Astrocyte (in vitro differentiated cells and primary cell): Measurements from ENCODE around the gene SIK3. TPM values are rescaled to one million over a fixed set of nuclear protein-coding genes. Genes with fewer than 3 reads are reported as not detected.
"Not testable (repeated sequence)": the region's sequence is repeated elsewhere in the genome, so short reads cannot be mapped to it uniquely, and the experiment has no call there.

Experiments
- DNase-seq: peaks from one replicate; pipeline ENCODE4 v3.0.0-alpha.2; 2010; ENCODE audit warnings: low read depth
- FAIRE-seq: peaks from 2 replicates; lab custom pipeline; 2011; peaks lifted over from hg19 to GRCh38; lab: Jason Lieb, UNC
- H2AFZ ChIP-seq: 2 replicates; pipeline ENCODE4 v1.6.0; 2012; ENCODE audit warnings: low read depth, low read length, inconsistent platforms
- H3K27ac ChIP-seq: 2 replicates; pipeline ENCODE4 v1.5.1; 2011; ENCODE audit warnings: low read depth, low read length, inconsistent platforms
- H3K27me3 ChIP-seq: 2 replicates; pipeline ENCODE4 v1.6.0; 2011; ENCODE audit warnings: low read length, inconsistent platforms; ENCODE audit not compliant: insufficient read depth
- H3K36me3 ChIP-seq: 2 replicates; pipeline ENCODE4 v1.5.1; 2011; ENCODE audit warnings: low read length, inconsistent platforms; ENCODE audit not compliant: insufficient read depth
- H3K4me1 ChIP-seq: 2 replicates; pipeline ENCODE4 v1.5.1; 2011; ENCODE audit warnings: low read length, inconsistent platforms; ENCODE audit not compliant: insufficient read depth
- H3K4me2 ChIP-seq: 2 replicates; pipeline ENCODE4 v1.6.0; 2012; ENCODE audit warnings: low read length, inconsistent platforms
- H3K4me3 ChIP-seq: 2 replicates; pipeline ENCODE4 v1.5.1; 2011; ENCODE audit warnings: low read depth, mild to moderate bottlenecking, low read length, inconsistent platforms; ENCODE audit not compliant: insufficient read depth
- H3K79me2 ChIP-seq: 2 replicates; pipeline ENCODE4 v1.6.0; 2012; ENCODE audit warnings: mild to moderate bottlenecking, low read length, inconsistent platforms; ENCODE audit not compliant: insufficient read depth
- H3K9ac ChIP-seq: 2 replicates; pipeline ENCODE4 v1.6.0; 2012; ENCODE audit warnings: mild to moderate bottlenecking, low read length, inconsistent platforms
- H3K9me3 ChIP-seq: 2 replicates; pipeline ENCODE4 v1.5.1; 2012; ENCODE audit warnings: low read depth, mild to moderate bottlenecking, low read length, inconsistent platforms; ENCODE audit not compliant: insufficient read depth
- H4K20me1 ChIP-seq: 2 replicates; pipeline ENCODE4 v1.6.0; 2012; ENCODE audit warnings: low read length, inconsistent platforms; ENCODE audit not compliant: insufficient read depth
- H3K27ac Mint-ChIP-seq: one replicate; pipeline ENCODE4 v1.8.0; 2021; ENCODE audit warnings: mild to moderate bottlenecking, mixed read lengths; ENCODE audit not compliant: unreplicated experiment
- H3K27me3 Mint-ChIP-seq: one replicate; pipeline ENCODE4 v1.8.0; 2021; ENCODE audit warnings: low read depth, mixed read lengths; ENCODE audit not compliant: unreplicated experiment
- H3K36me3 Mint-ChIP-seq: one replicate; pipeline ENCODE4 v1.8.0; 2021; ENCODE audit warnings: low read depth, mixed read lengths; ENCODE audit not compliant: unreplicated experiment
- H3K4me1 Mint-ChIP-seq: one replicate; pipeline ENCODE4 v1.8.0; 2021; ENCODE audit warnings: low read depth, mixed read lengths; ENCODE audit not compliant: unreplicated experiment
- H3K4me3 Mint-ChIP-seq: one replicate; pipeline ENCODE4 v1.8.0; 2021; ENCODE audit warnings: mild to moderate bottlenecking, moderate library complexity, mixed read lengths; ENCODE audit not compliant: unreplicated experiment
- H3K9me3 Mint-ChIP-seq: one replicate; pipeline ENCODE4 v1.8.0; 2021; ENCODE audit warnings: mild to moderate bottlenecking, mixed read lengths; ENCODE audit not compliant: unreplicated experiment
- CTCF ChIP-seq: IDR thresholded peaks from 2 replicates; pipeline ENCODE4 v1.5.1; 2011; ENCODE audit warnings: low read depth, mild to moderate bottlenecking, inconsistent platforms, low read length, moderate library complexity; ENCODE audit not compliant: insufficient read depth
- EZH2 ChIP-seq: IDR thresholded peaks from 2 replicates; pipeline ENCODE4 v1.6.1; 2012; ENCODE audit warnings: mild to moderate bottlenecking, low read length, inconsistent platforms; ENCODE audit not compliant: insufficient read depth
- total RNA-seq: library from RNA; stranded (reverse); gene quantifications from 2 replicates; pipeline ENCODE4 v1.2.1, GENCODE V29; 2021

SIK3 gene
- total RNA-seq, 1 donor from 2014 or later: 34.4 TPM

DNA sequence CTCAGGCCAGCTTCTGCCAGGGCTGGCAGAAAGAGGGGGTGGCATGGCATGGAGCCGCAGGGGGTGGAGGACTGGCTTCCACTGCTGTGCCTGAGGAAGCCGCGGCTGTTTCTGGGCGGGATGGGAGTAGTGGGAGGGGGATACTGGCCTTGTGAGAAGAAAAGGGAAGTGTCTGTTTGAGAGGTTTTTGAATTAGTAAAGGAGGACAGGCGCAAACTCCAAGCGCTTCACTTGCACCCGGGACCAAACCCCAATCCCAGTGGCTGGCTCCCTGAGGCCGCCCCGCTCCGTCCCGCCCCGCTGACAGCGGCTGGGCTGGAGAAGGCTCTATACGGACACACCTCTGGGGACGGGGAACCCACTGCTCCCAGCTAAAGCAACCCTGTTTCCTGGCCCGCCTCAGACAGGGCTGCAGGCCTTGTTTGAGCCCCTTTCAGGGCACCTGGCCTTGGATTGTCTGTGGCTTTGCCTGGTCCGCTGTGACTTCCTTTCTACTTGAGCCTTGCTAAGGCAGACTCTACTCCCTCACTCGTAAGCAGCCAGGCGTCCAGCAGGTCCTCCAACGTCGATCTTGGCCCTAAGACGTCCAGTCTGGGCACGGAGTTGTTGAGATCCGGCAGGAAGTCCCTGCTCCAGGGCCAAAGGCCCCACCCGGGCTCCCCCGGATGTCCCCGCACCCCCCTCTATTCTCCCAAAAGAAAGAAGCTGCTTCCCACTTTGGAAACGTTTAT, 263.0 kb downstream of the SIK3 start:
- Histone ChIP-seq H3K27ac (peak overlapping the region; percentile 14), H3K27me3 (no peaks in the 10 kb centered on the region), H3K4me3 (peak overlapping the region; percentile 29), H4K20me1 (no peaks in the 10 kb centered on the region), H2AFZ (peak overlapping the region; percentile 87), H3K36me3 (no peaks in the 10 kb centered on the region), H3K9me3 (no peaks in the 10 kb centered on the region), H3K79me2 (no peaks in the 10 kb centered on the region), H3K4me1 (peaks cover 7% of the 10 kb centered on the region), H3K9ac (peak overlapping the region; percentile 47), H3K4me2 (peak overlapping the region; percentile 84)
- no peaks in the 10 kb centered on the region for H3K9me3 Mint-ChIP-seq
- FAIRE-seq (no peak), DNase-seq (no peak)
- peaks cover 27% of the 10 kb centered on the region for H3K27me3 Mint-ChIP-seq
- TF ChIP-seq EZH2 (no peak), CTCF (no peak)
- H3K4me1 Mint-ChIP-seq: peaks cover 11% of the 10 kb centered on the region
- H3K36me3 Mint-ChIP-seq: no peaks in the 10 kb centered on the region
- no peak overlapping the region for H3K4me3 Mint-ChIP-seq
- H3K27ac Mint-ChIP-seq: peak overlapping the region; percentile 41

DNA sequence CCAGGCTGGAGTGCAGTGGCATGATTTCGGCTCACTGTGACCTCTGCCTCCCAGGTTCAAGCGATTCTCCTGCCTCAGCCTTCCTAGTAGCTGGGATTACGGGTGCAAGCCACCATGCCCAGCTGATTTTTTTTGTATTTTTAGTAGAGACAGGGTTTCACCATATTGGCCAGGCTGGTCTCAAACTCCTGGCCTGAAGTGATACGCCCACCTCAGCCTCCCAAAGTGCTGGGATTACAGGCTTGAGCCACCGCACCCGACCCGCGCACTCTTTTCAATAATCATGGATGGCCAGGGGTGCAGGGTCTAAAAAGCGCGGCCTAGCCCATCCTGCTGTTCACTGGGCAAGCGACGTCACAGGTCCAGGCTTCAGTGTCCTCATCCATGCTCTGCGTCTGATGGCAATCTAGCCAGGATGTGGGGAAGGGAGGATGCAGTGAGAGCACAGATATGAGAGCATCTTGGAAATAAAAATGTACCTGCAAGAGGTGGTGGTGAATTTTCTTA, 263.6 kb downstream of the SIK3 start:
- not testable (repeated sequence) for H3K27ac Mint-ChIP-seq

GRCh38 chr11:116833816-116834534, 264.3 kb downstream of the SIK3 start:
- Mint-ChIP-seq H3K9me3 (no peaks in the 10 kb centered on the region), H3K27me3 (peaks cover 27% of the 10 kb centered on the region), H3K4me3 (no peak overlapping the region), H3K27ac (no peak overlapping the region), H3K36me3 (no peaks in the 10 kb centered on the region), H3K4me1 (peaks cover 11% of the 10 kb centered on the region)
- H2AFZ ChIP-seq: no peak overlapping the region
- TF ChIP-seq EZH2 (no peak), CTCF (no peak)
- DNase-seq (no peak), FAIRE-seq (no peak)
- H3K4me3 ChIP-seq: no peak overlapping the region
- H3K79me2 ChIP-seq: no peaks in the 10 kb centered on the region
- no peaks in the 10 kb centered on the region for H3K36me3 ChIP-seq
- H3K27me3 ChIP-seq: no peaks in the 10 kb centered on the region
- no peaks in the 10 kb centered on the region for H3K9me3 ChIP-seq
- H3K4me1 ChIP-seq: peaks cover 7% of the 10 kb centered on the region
- H4K20me1 ChIP-seq: no peaks in the 10 kb centered on the region
- H3K27ac ChIP-seq: no peak overlapping the region
- no peak overlapping the region for H3K9ac ChIP-seq
- no peak overlapping the region for H3K4me2 ChIP-seq

More for the DNA sequence above, 263.6 kb downstream of the SIK3 start:
- not testable (repeated sequence) for H3K4me2 ChIP-seq, H4K20me1 ChIP-seq, H3K9ac ChIP-seq, H3K27ac ChIP-seq, H3K36me3 Mint-ChIP-seq, H3K9me3 Mint-ChIP-seq, H2AFZ ChIP-seq, DNase-seq, H3K36me3 ChIP-seq, H3K4me3 Mint-ChIP-seq, H3K4me3 ChIP-seq, H3K9me3 ChIP-seq, H3K79me2 ChIP-seq, FAIRE-seq, H3K4me1 ChIP-seq, H3K27me3 ChIP-seq
- Mint-ChIP-seq H3K4me1 (peaks cover 11% of the 10 kb centered on the region), H3K27me3 (peaks cover 27% of the 10 kb centered on the region)
